Measurements from ENCODE around the gene INPP4B. TPM values are rescaled to one million over a fixed set of nuclear protein-coding genes. Genes with fewer than 3 reads are reported as not detected.

INPP4B gene
- total RNA-seq, 1 experiment from 2014 or later, result 0.07 TPM

GRCh38 chr4:142326181-142326580 is 519.9 kb downstream of the INPP4B start:
- H3K4me2 ChIP-seq (ENCODE audit: insufficient read depth, insufficient read length, low read length), result no peak overlapping the region
- H3K4me3 Mint-ChIP-seq, result no peak overlapping the region
- H3K27me3 Mint-ChIP-seq (ENCODE audit: low read depth), result no peaks in the 10 kb centered on the region

More at GRCh38 chr4:142326181-142326580, 519.9 kb downstream of the INPP4B start:
- Histone ChIP-seq H3K79me2 (ENCODE audit: insufficient read depth, low read length) (no peaks in the 10 kb centered on the region), H3K4ac (ENCODE audit: low read depth, low read length) (no peak overlapping the region), H3T11ph (ENCODE audit: low read length) (no peak overlapping the region), H2AK5ac (ENCODE audit: insufficient read length, low read length) (no peak overlapping the region), H2BK120ac (ENCODE audit: low read depth, low read length, poor library complexity, severe bottlenecking) (no peak overlapping the region), H3K56ac (ENCODE audit: insufficient read length, low read depth, low read length) (no peak overlapping the region), H3K27me3 (ENCODE audit: insufficient read depth, low read length) (no peaks in the 10 kb centered on the region), H4K91ac (ENCODE audit: insufficient read length, low read depth, low read length) (no peak overlapping the region), H2BK12ac (ENCODE audit: insufficient read length, low read depth, low read length) (no peak overlapping the region), H4K8ac (replicated peaks; ENCODE audit: insufficient read length, low read depth, low read length) (no peak overlapping the region), H3K23me2 (ENCODE audit: insufficient read length, low read depth, low read length, poor library complexity, severe bottlenecking) (no peaks in the 10 kb centered on the region), H3K9ac (ENCODE audit: extremely low read depth, insufficient read length, low read length) (no peak overlapping the region), H3K27ac (ENCODE audit: insufficient read length, low read depth, low read length) (no peak overlapping the region), H3K14ac (ENCODE audit: insufficient read depth, low read length) (no peak overlapping the region), H2BK15ac (ENCODE audit: low read depth, low read length) (no peak overlapping the region), H3K79me1 (ENCODE audit: insufficient read depth, low read depth, low read length, poor library complexity, severe bottlenecking) (no peaks in the 10 kb centered on the region), H2BK5ac (ENCODE audit: insufficient read length, low read length) (no peak overlapping the region), H2BK20ac (ENCODE audit: low read depth, low read length, poor library complexity, severe bottlenecking) (no peak overlapping the region), H4K20me1 (ENCODE audit: control insufficient read depth, insufficient read depth, insufficient read length) (no peaks in the 10 kb centered on the region), H3K18ac (ENCODE audit: insufficient read length, low read depth, low read length) (no peak overlapping the region), H3K23ac (ENCODE audit: insufficient read length, low read depth, low read length) (no peak overlapping the region), H2AFZ (ENCODE audit: low read length) (no peak overlapping the region), H4K5ac (ENCODE audit: insufficient read length, low read depth, low read length) (no peak overlapping the region), H3K9me3 (ENCODE audit: control insufficient read depth, low read depth, low read length) (no peaks in the 10 kb centered on the region), H3K4me1 (ENCODE audit: insufficient read depth, low read length) (no peaks in the 10 kb centered on the region)
- WGBS (ENCODE audit: extremely low coverage, insufficient read length, low lambda C conversion rate), result no CpG with 5 or more reads among the region's 4 CpGs
- H3K36me3 Mint-ChIP-seq (ENCODE audit: insufficient read depth in 1 of 3, low read depth in 3 of 3), result no peaks in the 10 kb centered on the region
- H3K27ac Mint-ChIP-seq, result no peak overlapping the region
- peaks cover 0 to 2% of the 10 kb centered on the region in 2 experiments; a peak in 2 of 5 replicates for H3K9me3 Mint-ChIP-seq
- no peak for TF ChIP-seq CTCF (conservative IDR thresholded peaks at IDR 0.05)
- peaks cover 0 to 3% of the 10 kb centered on the region in 2 experiments; a peak in 1 of 4 replicates for H3K4me1 Mint-ChIP-seq
- no peak for DNase-seq

Data from H9 (cell line).